ENCODE data around the gene SFMBT1. TPM values are rescaled to one million over a fixed set of nuclear protein-coding genes. Genes with fewer than 3 reads are reported as not detected.

SFMBT1 gene
- total and polyA plus RNA-seq, 9 of the 15 experiments (the other 6 are each of a cell fraction or from before 2014, with no cell fraction given), result 0.76 to 6.6 (median 3.6) TPM

DNA sequence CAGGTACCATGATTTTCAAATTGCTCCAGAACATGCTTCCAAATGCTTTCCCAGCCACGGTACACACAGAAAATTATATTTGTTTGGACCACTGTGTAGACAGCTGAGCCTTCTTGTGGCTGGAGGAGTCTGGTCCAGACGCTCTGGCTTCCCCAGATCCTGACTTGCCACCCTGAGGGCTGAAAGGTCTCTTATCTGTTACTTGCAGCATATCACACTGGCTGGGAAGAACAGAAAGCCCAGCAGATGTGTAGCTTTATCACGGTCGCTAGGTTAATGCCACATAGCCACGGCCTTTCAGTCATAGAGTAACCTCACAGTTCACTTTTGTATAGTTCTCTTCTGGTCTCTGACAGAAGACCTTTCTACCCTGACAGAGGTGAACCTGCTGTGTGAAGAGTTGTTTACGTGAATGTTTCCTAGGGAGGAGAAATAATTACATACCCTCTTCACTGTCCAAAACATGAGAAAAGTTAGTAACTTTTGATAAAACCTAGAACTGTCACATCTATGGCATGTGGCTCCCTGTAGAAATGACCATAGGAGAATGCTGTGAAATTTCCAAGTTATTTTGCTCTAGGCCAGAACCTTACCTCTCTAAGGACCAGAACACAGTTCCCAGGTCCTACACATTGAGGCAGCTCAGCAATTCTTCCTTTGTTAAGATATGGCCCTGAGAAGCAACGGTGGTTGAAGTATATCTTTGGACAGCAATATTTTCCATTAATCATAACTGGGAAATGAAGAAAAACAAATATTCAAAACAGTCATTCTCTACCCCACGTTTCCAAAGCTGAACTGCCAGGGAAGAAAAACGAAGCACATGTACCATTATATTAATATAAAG is 132.8 kb downstream of the SFMBT1 start (continued):
- TF ChIP-seq ZNF449 (CRISPR knock-in tag; IDR thresholded peaks at IDR 0.05) (no peak), CBX3 (IDR thresholded peaks at IDR 0.05; ENCODE audit: borderline replicate concordance in 1 of 2, low read length in 2 of 2) (peak in 1 of 2 experiments; percentile 46; a peak in 1 of 3 replicates), KLF13 (tag; IDR thresholded peaks at IDR 0.05; ENCODE audit: borderline replicate concordance, low read depth) (no peak), ZC3H8 (IDR thresholded peaks at IDR 0.05) (no peak), KLF16 (IDR thresholded peaks at IDR 0.05) (peak; percentile 91), TFAP4 (CRISPR knock-in tag; IDR thresholded peaks at IDR 0.05; ENCODE audit: borderline replicate concordance) (peak; percentile 67; the same call in 1 of the 2 replicates), RBM14 (IDR thresholded peaks at IDR 0.05; ENCODE audit: borderline replicate concordance, insufficient read depth, low read depth, low read length) (no peak), POLR2A (conservative IDR thresholded peaks at IDR 0.05) (no peak), ZHX1 (conservative IDR thresholded peaks at IDR 0.05; ENCODE audit: low read length) (no peak), STAT5B (CRISPR knock-in tag; IDR thresholded peaks at IDR 0.05) (no peak), TCF7 (IDR thresholded peaks at IDR 0.05; ENCODE audit: borderline replicate concordance) (peak; percentile 62; the same call in 1 of the 2 replicates), SIRT6 (IDR thresholded peaks at IDR 0.05; ENCODE audit: low read depth, low read length) (no peak), ZNF644 (tag; IDR thresholded peaks at IDR 0.05; ENCODE audit: low read depth) (0 out of 2 replicates have a peak, but pooled peaks have one; percentile 51), BCOR (IDR thresholded peaks at IDR 0.05) (peak; percentile 74), BRD9 (IDR thresholded peaks at IDR 0.05; ENCODE audit: low read depth, partially characterized antibody) (no peak), HDAC2 (IDR thresholded peaks at IDR 0.05) (peak; percentile 81; the same call in 1 of the 2 replicates)
- TF ChIP-seq, protein P1, sequence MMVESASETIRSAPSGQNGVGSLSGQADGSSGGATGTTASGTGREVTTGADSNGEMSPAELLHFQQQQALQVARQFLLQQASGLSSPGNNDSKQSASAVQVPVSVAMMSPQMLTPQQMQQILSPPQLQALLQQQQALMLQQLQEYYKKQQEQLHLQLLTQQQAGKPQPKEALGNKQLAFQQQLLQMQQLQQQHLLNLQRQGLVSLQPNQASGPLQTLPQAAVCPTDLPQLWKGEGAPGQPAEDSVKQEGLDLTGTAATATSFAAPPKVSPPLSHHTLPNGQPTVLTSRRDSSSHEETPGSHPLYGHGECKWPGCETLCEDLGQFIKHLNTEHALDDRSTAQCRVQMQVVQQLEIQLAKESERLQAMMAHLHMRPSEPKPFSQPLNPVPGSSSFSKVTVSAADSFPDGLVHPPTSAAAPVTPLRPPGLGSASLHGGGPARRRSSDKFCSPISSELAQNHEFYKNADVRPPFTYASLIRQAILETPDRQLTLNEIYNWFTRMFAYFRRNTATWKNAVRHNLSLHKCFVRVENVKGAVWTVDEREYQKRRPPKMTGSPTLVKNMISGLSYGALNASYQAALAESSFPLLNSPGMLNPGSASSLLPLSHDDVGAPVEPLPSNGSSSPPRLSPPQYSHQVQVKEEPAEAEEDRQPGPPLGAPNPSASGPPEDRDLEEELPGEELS (CRISPR knock-in tag; IDR thresholded peaks at IDR 0.05; ENCODE audit: borderline replicate concordance), result no peak
- TF ChIP-seq, protein P2, sequence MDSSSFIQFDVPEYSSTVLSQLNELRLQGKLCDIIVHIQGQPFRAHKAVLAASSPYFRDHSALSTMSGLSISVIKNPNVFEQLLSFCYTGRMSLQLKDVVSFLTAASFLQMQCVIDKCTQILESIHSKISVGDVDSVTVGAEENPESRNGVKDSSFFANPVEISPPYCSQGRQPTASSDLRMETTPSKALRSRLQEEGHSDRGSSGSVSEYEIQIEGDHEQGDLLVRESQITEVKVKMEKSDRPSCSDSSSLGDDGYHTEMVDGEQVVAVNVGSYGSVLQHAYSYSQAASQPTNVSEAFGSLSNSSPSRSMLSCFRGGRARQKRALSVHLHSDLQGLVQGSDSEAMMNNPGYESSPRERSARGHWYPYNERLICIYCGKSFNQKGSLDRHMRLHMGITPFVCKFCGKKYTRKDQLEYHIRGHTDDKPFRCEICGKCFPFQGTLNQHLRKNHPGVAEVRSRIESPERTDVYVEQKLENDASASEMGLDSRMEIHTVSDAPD (CRISPR knock-in tag; IDR thresholded peaks at IDR 0.05), result no peak

Data from K562 (cell line).